Gastroesophageal sphincter (tissue), 3 donors: ENCODE data around the gene ZC3H8.

Experiments
- EP300 ChIP-seq: sonication (generic); formaldehyde crosslinking; IDR thresholded peaks from one replicate; pipeline ENCODE4 v1.6.1; 2017; ENCODE audit warnings: antibody characterized with exemption, mild to moderate bottlenecking
- POLR2AphosphoS5 ChIP-seq: sonication (generic); formaldehyde crosslinking; IDR thresholded peaks from one replicate; pipeline ENCODE4 v1.6.1; 2017; ENCODE audit warnings: antibody characterized with exemption
- TF ChIP-seq, protein P1 (sequence below), 4 experiments: fragments of 200-600 bp in 2 of 4; fragments of 450-650 bp in 2 of 4; sonication (generic) in 1 of 4; IDR thresholded peaks; one replicate each; pipeline ENCODE4 v1.5.1; 2017 to 2019; ENCODE audit warnings: antibody characterized with exemption in 4 of 4, mild to moderate bottlenecking in 2 of 4, moderate library complexity in 2 of 4

DNA sequence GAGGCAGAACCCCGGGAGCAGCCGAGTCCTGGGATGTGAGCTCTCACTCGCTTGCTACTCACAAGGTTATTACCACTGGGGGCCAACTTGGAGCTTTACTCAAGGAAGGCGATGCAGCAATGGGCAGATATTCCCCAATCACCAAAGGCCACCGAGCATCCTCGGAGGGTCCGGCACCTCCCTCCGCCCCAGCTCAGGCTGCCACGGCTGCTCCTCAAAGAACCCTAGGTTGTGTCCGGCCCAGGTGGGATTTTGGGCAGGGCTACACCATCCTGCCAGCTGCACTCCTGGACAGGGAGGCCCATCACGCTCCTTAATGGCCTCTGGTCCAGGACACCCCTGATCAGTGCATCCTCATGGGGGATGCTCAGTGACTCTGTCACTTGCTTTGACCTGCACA is 91.9 kb downstream of the ZC3H8 start:
- TF ChIP-seq, protein P1, sequence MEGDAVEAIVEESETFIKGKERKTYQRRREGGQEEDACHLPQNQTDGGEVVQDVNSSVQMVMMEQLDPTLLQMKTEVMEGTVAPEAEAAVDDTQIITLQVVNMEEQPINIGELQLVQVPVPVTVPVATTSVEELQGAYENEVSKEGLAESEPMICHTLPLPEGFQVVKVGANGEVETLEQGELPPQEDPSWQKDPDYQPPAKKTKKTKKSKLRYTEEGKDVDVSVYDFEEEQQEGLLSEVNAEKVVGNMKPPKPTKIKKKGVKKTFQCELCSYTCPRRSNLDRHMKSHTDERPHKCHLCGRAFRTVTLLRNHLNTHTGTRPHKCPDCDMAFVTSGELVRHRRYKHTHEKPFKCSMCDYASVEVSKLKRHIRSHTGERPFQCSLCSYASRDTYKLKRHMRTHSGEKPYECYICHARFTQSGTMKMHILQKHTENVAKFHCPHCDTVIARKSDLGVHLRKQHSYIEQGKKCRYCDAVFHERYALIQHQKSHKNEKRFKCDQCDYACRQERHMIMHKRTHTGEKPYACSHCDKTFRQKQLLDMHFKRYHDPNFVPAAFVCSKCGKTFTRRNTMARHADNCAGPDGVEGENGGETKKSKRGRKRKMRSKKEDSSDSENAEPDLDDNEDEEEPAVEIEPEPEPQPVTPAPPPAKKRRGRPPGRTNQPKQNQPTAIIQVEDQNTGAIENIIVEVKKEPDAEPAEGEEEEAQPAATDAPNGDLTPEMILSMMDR (IDR thresholded peaks at IDR 0.05), result no peak
- TF ChIP-seq EP300 (no peak), POLR2AphosphoS5 (no peak)
